ENCODE measurements around the gene TBC1D4. TPM values are rescaled to one million over a fixed set of nuclear protein-coding genes. Genes with fewer than 3 reads are reported as not detected.
"Not testable (repeated sequence)": the region's sequence is repeated elsewhere in the genome, so short reads cannot be mapped to it uniquely, and the experiment has no call there.

The TBC1D4 gene
- total and polyA plus RNA-seq, 2 donors from 2014 or later: 14.7 to 51.8 TPM

GRCh38 chr13:75442736-75443234 is 39.2 kb downstream of the TBC1D4 start:
- intact Hi-C loops (cut with DNase I): no loop called here
- H3K9ac ChIP-seq (ENCODE audit: low read length in 3 of 3): peak overlapping the region in 1 of 3 donors; percentile 34
- peaks cover 0 to 32% (median 6%) of the 10 kb centered on the region in 3 donors for H3K4me1 ChIP-seq (ENCODE audit: control insufficient read depth in 2 of 3, insufficient read depth in 2 of 3, low read depth in 1 of 3, low read length in 3 of 3)
- no peaks in the 10 kb centered on the region for H3K27me3 ChIP-seq (ENCODE audit: control insufficient read depth, insufficient read depth, low read length)
- H3K27ac ChIP-seq (ENCODE audit: low read depth in 2 of 2, low read length in 2 of 2): peak overlapping the region; percentile 29 to 71
- no peak for TF ChIP-seq CTCF (IDR thresholded peaks at IDR 0.05; ENCODE audit: borderline replicate concordance, extremely low read depth, insufficient read depth)
- peak in 1 of 5 donors; percentile 22 for DNase-seq
- no peaks in the 10 kb centered on the region for H3K36me3 ChIP-seq (ENCODE audit: control insufficient read depth in 2 of 3, insufficient read depth in 3 of 3, low read length in 3 of 3)
- H3K9me3 ChIP-seq (ENCODE audit: control insufficient read depth in 2 of 3, insufficient read depth in 1 of 3, low read length in 3 of 3): no peaks in the 10 kb centered on the region
- H3K4me3 ChIP-seq (ENCODE audit: low read length in 3 of 3): peak overlapping the region in 2 of 3 donors; percentile 21 to 46
- no peak for FAIRE-seq

DNA sequence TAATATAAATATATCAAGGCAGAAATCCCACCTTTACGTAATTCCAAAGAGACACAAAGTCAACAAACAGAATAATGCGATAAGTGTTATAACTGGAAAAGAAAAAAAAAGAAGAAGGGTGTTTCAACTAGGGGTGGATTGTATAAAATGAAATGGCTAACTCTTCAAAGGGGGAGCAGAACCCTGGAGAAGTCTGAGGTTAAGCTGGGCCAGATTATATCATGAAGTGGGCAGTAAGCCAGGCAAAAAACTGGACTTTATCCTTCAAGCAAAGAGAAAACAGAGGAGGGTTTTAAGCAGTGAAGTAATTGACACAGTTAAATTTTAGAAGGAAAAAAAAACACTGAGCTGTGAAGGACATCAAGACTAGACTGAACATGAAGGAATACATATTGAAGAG is 41.9 kb downstream of the TBC1D4 start:
- peak overlapping the region in 1 of 2 donors; percentile 7 for H3K27ac ChIP-seq (ENCODE audit: low read depth in 2 of 2, low read length in 2 of 2)
- H3K9me3 ChIP-seq (ENCODE audit: control insufficient read depth in 2 of 3, insufficient read depth in 1 of 3, low read length in 3 of 3): no peaks in the 10 kb centered on the region
- FAIRE-seq (peak; percentile 83), DNase-seq (peak in 1 of 5 donors; percentile 59)
- no peak for TF ChIP-seq CTCF (IDR thresholded peaks at IDR 0.05; ENCODE audit: borderline replicate concordance, extremely low read depth, insufficient read depth)
- H3K27me3 ChIP-seq (ENCODE audit: control insufficient read depth, insufficient read depth, low read length): no peaks in the 10 kb centered on the region
- no peak overlapping the region for H3K9ac ChIP-seq (ENCODE audit: low read length in 3 of 3)
- no peak overlapping the region for H3K4me3 ChIP-seq (ENCODE audit: low read length in 3 of 3)
- H3K4me1 ChIP-seq (ENCODE audit: control insufficient read depth in 2 of 3, insufficient read depth in 2 of 3, low read depth in 1 of 3, low read length in 3 of 3): peaks cover 2 to 27% (median 6%) of the 10 kb centered on the region in 3 donors
- intact Hi-C loops (cut with DNase I): no loop called here
- no peaks in the 10 kb centered on the region for H3K36me3 ChIP-seq (ENCODE audit: control insufficient read depth in 2 of 3, insufficient read depth in 3 of 3, low read length in 3 of 3)

GRCh38 chr13:75437582-75438318 is 44.2 kb downstream of the TBC1D4 start:
- peak in 2 of 5 donors; percentile 68 to 90 for DNase-seq
- intact Hi-C loops (cut with DNase I): no loop called here
- Histone ChIP-seq H3K27me3 (ENCODE audit: control insufficient read depth, insufficient read depth, low read length) (no peaks in the 10 kb centered on the region), H3K36me3 (ENCODE audit: control insufficient read depth in 2 of 3, insufficient read depth in 3 of 3, low read length in 3 of 3) (no peaks in the 10 kb centered on the region), H3K27ac (ENCODE audit: low read depth in 2 of 2, low read length in 2 of 2) (no peak overlapping the region), H3K4me3 (ENCODE audit: low read length in 3 of 3) (no peak overlapping the region), H3K9ac (ENCODE audit: low read length in 3 of 3) (no peak overlapping the region), H3K4me1 (ENCODE audit: control insufficient read depth in 2 of 3, insufficient read depth in 2 of 3, low read depth in 1 of 3, low read length in 3 of 3) (peaks cover 6 to 16% (median 8%) of the 10 kb centered on the region in 3 donors), H3K9me3 (ENCODE audit: control insufficient read depth in 2 of 3, insufficient read depth in 1 of 3, low read length in 3 of 3) (no peaks in the 10 kb centered on the region)
- TF ChIP-seq CTCF (IDR thresholded peaks at IDR 0.05; ENCODE audit: borderline replicate concordance, extremely low read depth, insufficient read depth): no peak
- peak; percentile 32 for FAIRE-seq

DNA sequence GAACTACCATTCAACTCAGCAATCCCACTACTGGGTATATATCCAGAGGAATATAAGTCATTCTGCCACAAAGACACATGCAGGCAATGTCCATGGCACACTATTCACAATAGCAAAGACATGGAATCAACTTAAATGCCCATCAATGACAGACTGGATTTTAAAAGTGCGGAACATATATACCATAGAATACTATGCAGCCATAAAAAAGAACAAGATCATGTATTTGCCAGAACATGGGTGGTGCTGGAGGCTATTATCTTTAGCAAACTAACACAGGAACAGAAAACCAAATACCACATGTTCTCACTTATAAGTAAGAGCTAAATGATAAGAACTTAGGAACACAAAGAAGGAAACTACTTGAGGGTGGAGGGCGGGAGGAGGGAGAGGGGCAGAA is 47.8 kb downstream of the TBC1D4 start:
- FAIRE-seq; intact Hi-C loops (cut with DNase I); DNase-seq; H3K27me3 ChIP-seq (ENCODE audit: control insufficient read depth, insufficient read depth, low read length); H3K27ac ChIP-seq (ENCODE audit: low read depth in 2 of 2, low read length in 2 of 2); H3K36me3 ChIP-seq (ENCODE audit: control insufficient read depth in 2 of 3, insufficient read depth in 3 of 3, low read length in 3 of 3); H3K9ac ChIP-seq (ENCODE audit: low read length in 3 of 3); H3K9me3 ChIP-seq (ENCODE audit: control insufficient read depth in 2 of 3, insufficient read depth in 1 of 3, low read length in 3 of 3); H3K4me3 ChIP-seq (ENCODE audit: low read length in 3 of 3): not testable (repeated sequence)
- H3K4me1 ChIP-seq (ENCODE audit: control insufficient read depth in 2 of 3, insufficient read depth in 2 of 3, low read depth in 1 of 3, low read length in 3 of 3): peaks cover 3 to 21% (median 6%) of the 10 kb centered on the region in 3 donors
